HG03139 (cell line): Measurements from ENCODE around the gene MRM2.

ENCODE experiments used
- ATAC-seq: cut with Tn5 transposase; IDR thresholded peaks from one replicate; pipeline ENCODE4 v1.9.1; 2021; ENCODE audit not compliant: unreplicated experiment

Gene MRM2

GRCh38 chr7:2224934-2225333, 17.1 kb downstream of the MRM2 start:
- no peak for ATAC-seq

- no peak for ATAC-seq
These were observed 17.5 kb downstream of the MRM2 start for GRCh38 chr7:2224491-2224928.

GRCh38 chr7:2223321-2223720, 18.7 kb downstream of the MRM2 start:
- ATAC-seq = no peak

- ATAC-seq = no peak
These were observed 19.5 kb downstream of the MRM2 start for GRCh38 chr7:2222516-2222915.

- ATAC-seq = no peak
These were observed 21.1 kb downstream of the MRM2 start for GRCh38 chr7:2220954-2221353.

- no peak for ATAC-seq
These were observed 21.5 kb downstream of the MRM2 start for GRCh38 chr7:2220506-2220905.

- no peak for ATAC-seq
These were observed 22.0 kb downstream of the MRM2 start for GRCh38 chr7:2220030-2220429.

GRCh38 chr7:2219606-2220005, 22.4 kb downstream of the MRM2 start:
- no peak for ATAC-seq

- no peak for ATAC-seq
These were observed 22.9 kb downstream of the MRM2 start for GRCh38 chr7:2219136-2219535.

GRCh38 chr7:2218444-2218785, 23.6 kb downstream of the MRM2 start:
- ATAC-seq = no peak

GRCh38 chr7:2217716-2218443, 24.1 kb downstream of the MRM2 start:
- ATAC-seq = no peak

GRCh38 chr7:2217206-2217605, 24.8 kb downstream of the MRM2 start:
- ATAC-seq = no peak

- ATAC-seq = no peak
These were observed 26.2 kb downstream of the MRM2 start for GRCh38 chr7:2215851-2216250.

GRCh38 chr7:2214636-2215035, 27.4 kb downstream of the MRM2 start:
- ATAC-seq = no peak

- no peak for ATAC-seq
These were observed 28.3 kb downstream of the MRM2 start for GRCh38 chr7:2213551-2214215.

GRCh38 chr7:2212906-2213305, 29.1 kb downstream of the MRM2 start:
- no peak for ATAC-seq

GRCh38 chr7:2211926-2212325, 30.1 kb downstream of the MRM2 start:
- ATAC-seq = no peak

- ATAC-seq = no peak
These were observed 30.6 kb downstream of the MRM2 start for GRCh38 chr7:2211259-2211880.

- ATAC-seq = no peak
These were observed 31.3 kb downstream of the MRM2 start for GRCh38 chr7:2210551-2211258.

- no peak for ATAC-seq
These were observed 32.1 kb downstream of the MRM2 start for GRCh38 chr7:2209961-2210323.

GRCh38 chr7:2209146-2209960, 32.7 kb downstream of the MRM2 start:
- no peak for ATAC-seq
